Osteocyte (in vitro differentiated cells): ENCODE measurements around the gene MEIS3. TPM values are rescaled to one million over a fixed set of nuclear protein-coding genes. Genes with fewer than 3 reads are reported as not detected.
A peak's percentile ranks its signal among the peaks of the same experiment; 100 is the strongest.

Source experiments
- DNase-seq: peaks from one replicate; pipeline ENCODE4 v3.0.0; 2021; ENCODE audit warnings: mixed read lengths; ENCODE audit not compliant: unreplicated experiment; ENCODE audit errors: extremely low spot score
- H3K27ac Mint-ChIP-seq: one replicate; pipeline ENCODE4 v1.8.0; 2021; ENCODE audit warnings: mild to moderate bottlenecking, mixed read lengths; ENCODE audit not compliant: unreplicated experiment
- H3K27me3 Mint-ChIP-seq: one replicate; pipeline ENCODE4 v1.8.0; 2021; ENCODE audit warnings: mixed read lengths; ENCODE audit not compliant: unreplicated experiment
- H3K36me3 Mint-ChIP-seq: one replicate; pipeline ENCODE4 v1.8.0; 2021; ENCODE audit warnings: mixed read lengths; ENCODE audit not compliant: unreplicated experiment
- H3K4me1 Mint-ChIP-seq: one replicate; pipeline ENCODE4 v1.8.0; 2021; ENCODE audit warnings: mixed read lengths; ENCODE audit not compliant: unreplicated experiment
- H3K4me3 Mint-ChIP-seq: one replicate; pipeline ENCODE4 v1.8.0; 2021; ENCODE audit warnings: mild to moderate bottlenecking, moderate library complexity, mixed read lengths; ENCODE audit not compliant: unreplicated experiment
- H3K9me3 Mint-ChIP-seq: one replicate; pipeline ENCODE4 v1.8.0; 2021; ENCODE audit warnings: mixed read lengths; ENCODE audit not compliant: unreplicated experiment
- total RNA-seq: library from RNA; stranded (reverse); gene quantifications from 2 replicates; pipeline ENCODE4 v1.2.1, GENCODE V29; 2021
- TF ChIP-seq, protein P1 (sequence below): fragments of 200-600 bp; sonication (generic); IDR thresholded peaks from 2 replicates; pipeline ENCODE4 v1.5.0; 2021; ENCODE audit warnings: antibody characterized with exemption, mild to moderate bottlenecking, moderate library complexity

Gene MEIS3
- total RNA-seq, 1 donor from 2014 or later: 99.0 TPM

DNA sequence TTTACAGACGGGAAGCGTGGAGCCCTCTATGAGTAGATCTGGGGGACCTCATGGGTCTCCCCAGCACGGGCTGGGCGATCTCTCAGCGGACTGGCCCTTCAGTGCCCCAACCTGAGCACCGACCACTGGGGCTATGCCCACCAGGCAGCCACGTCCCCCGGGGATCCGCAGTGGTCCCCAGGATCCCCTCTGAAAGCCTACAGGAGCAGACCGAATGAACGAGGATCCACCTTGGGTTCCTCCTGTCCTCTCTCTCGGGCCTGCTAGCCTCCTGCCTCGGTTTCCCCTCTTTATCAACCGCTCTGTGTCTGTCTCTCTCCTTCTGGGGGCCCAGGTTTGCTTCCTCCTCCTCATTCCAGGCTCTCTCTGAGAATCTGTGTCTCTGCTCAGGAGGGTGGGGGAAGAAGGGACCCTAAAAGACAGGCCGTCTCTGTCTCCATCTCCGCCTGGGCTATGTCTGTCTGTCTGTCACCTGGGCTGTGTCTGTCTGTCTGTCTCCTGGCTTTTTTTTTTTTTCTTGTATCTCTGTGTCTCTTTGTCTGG lies 2.0 kb upstream of the MEIS3 start:
- H3K27me3 Mint-ChIP-seq: peaks cover 33% of the 10 kb centered on the region
- H3K27ac Mint-ChIP-seq: no peak overlapping the region
- TF ChIP-seq, protein P1, sequence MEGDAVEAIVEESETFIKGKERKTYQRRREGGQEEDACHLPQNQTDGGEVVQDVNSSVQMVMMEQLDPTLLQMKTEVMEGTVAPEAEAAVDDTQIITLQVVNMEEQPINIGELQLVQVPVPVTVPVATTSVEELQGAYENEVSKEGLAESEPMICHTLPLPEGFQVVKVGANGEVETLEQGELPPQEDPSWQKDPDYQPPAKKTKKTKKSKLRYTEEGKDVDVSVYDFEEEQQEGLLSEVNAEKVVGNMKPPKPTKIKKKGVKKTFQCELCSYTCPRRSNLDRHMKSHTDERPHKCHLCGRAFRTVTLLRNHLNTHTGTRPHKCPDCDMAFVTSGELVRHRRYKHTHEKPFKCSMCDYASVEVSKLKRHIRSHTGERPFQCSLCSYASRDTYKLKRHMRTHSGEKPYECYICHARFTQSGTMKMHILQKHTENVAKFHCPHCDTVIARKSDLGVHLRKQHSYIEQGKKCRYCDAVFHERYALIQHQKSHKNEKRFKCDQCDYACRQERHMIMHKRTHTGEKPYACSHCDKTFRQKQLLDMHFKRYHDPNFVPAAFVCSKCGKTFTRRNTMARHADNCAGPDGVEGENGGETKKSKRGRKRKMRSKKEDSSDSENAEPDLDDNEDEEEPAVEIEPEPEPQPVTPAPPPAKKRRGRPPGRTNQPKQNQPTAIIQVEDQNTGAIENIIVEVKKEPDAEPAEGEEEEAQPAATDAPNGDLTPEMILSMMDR: no peak
- no peak for DNase-seq
- no peaks in the 10 kb centered on the region for H3K9me3 Mint-ChIP-seq
- H3K4me3 Mint-ChIP-seq: no peak overlapping the region
- peaks cover 42% of the 10 kb centered on the region for H3K4me1 Mint-ChIP-seq
- H3K36me3 Mint-ChIP-seq: no peaks in the 10 kb centered on the region

DNA sequence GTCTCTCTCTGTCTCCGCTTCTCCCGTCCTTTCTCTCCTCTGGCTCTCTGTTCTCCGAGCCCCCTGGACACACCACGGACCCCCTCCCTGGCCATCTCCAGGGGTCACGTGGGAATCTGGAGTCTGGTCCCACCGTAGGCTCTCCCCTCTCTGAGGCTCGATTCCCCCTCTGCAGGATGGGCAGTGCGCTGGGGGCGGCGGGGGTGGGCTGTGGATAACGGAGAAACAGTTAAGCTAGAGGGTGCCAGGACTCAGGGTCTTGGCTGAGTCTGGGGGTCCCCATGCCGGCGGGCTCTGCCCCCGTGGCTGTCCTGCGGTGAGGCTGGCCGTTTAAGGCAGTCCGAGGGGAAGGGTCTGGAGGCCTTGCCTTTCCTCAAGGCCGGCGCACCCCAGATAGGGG lies 462 bp upstream of the MEIS3 start:
- Mint-ChIP-seq H3K27ac (no peak overlapping the region), H3K4me3 (no peak overlapping the region), H3K27me3 (peaks cover 33% of the 10 kb centered on the region), H3K9me3 (no peaks in the 10 kb centered on the region), H3K4me1 (peaks cover 43% of the 10 kb centered on the region), H3K36me3 (peaks cover 3% of the 10 kb centered on the region)
- DNase-seq: no peak
- TF ChIP-seq, protein P1: no peak

DNA sequence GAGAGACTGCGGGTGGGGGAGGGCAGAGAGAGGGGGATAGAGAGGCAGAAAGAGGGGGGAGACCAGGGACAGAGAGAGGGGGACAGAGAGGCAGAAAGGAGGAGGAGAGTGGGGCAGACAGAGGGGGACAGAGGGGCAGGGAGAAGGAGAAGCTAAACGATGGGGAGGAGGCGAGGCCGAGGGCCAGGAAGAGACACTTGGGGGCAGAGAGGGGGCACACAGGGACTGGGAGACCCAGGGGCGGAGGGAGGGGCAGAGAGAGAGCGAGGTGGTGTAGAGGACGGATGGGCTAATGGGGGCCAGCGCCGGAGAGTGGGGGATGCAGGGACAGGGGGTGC lies 666 bp downstream of the MEIS3 start:
- peak overlapping the region; percentile 12 for H3K27ac Mint-ChIP-seq
- TF ChIP-seq, protein P1: no peak
- H3K36me3 Mint-ChIP-seq: peaks cover 10% of the 10 kb centered on the region

DNA sequence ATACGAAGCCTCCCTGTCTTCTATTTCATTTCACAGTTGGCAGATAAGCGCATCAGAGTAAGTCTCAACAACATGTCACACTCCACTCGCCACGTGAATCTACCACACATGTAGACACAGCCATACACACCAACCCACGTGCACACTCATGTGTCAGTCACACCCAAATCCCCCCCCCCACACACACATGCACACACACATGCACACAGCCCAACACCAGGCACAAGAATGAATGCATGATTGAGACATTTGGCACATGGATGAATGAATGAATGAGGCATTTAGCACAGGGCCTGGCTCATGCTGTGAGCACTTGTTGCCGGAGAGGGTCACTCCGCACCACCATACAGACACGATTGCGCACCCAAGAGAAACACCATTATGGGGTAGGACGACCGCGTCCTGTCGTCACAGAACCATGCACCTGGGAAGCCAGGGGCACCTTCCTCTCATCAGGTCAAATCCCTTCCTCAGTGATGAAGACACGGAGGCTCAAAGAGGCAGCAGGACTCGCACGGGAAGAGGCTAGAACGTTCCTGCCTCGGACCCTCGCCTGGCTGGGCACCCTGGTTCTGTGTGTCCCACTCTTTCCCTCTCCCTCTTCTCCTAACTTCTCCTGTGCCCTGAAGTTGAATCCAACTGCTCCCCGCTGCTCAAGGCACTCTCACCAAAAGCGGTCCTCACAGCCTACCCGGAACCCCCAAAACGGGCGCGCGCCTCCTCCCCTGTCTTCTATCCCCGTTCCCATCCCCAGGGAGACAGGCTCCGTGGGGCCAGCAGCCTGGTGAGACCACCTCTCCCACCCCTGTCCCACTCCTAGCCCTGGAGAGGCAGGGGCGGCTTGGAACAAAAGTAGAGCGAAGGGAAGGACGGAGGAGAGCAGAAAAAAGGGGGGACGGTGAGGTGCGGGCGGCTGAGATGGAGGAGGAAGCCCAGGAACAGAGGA lies 1.3 kb downstream of the MEIS3 start:
- H3K27me3 Mint-ChIP-seq: peaks cover 26% of the 10 kb centered on the region
- H3K36me3 Mint-ChIP-seq: peaks cover 16% of the 10 kb centered on the region
- TF ChIP-seq, protein P1: no peak
- peak overlapping the region; percentile 12 for H3K27ac Mint-ChIP-seq
- H3K4me3 Mint-ChIP-seq: peak overlapping the region; percentile 77
- peaks cover 43% of the 10 kb centered on the region for H3K4me1 Mint-ChIP-seq
- DNase-seq: no peak
- no peaks in the 10 kb centered on the region for H3K9me3 Mint-ChIP-seq

More for the DNA sequence above, 666 bp downstream of the MEIS3 start:
- Mint-ChIP-seq H3K27me3 (peaks cover 32% of the 10 kb centered on the region), H3K4me3 (peak overlapping the region; percentile 77), H3K4me1 (peaks cover 43% of the 10 kb centered on the region), H3K9me3 (no peaks in the 10 kb centered on the region)
- DNase-seq: no peak

DNA sequence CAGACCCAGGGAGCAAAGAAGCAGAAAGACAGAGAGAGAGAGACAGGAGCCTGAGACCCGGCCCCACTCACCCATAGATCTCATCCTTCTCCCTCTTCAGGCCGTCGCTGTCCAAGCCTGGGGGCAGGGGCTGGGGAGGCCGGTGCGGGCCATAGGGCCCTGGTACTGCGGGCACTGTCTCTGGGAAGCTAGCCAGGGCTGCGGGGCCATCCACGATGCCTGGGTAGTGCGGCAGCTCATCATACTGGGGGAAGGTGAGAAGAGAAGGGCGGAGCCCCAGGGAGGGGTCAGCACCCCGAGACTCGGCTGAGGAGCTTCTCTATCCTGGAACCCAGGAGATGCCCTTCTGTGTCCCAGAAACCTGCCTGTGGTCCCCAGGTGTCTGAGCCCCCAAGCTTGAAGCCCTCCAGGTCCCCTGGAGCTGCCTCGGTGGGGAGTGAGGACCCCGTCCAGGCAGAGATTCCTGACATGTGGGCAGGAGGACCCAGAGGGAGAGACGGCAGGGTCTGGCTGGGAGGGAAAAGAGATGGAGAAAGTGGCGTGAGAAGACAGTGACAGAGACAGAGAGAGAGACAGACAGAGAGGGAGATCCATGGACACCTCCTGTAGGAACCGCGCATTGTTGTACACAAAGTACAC lies 2.1 kb downstream of the MEIS3 start:
- Mint-ChIP-seq H3K9me3 (no peaks in the 10 kb centered on the region), H3K4me1 (peaks cover 36% of the 10 kb centered on the region), H3K36me3 (peaks cover 16% of the 10 kb centered on the region), H3K27me3 (peaks cover 18% of the 10 kb centered on the region), H3K4me3 (peak overlapping the region; percentile 77), H3K27ac (no peak overlapping the region)
- no peak for DNase-seq
- TF ChIP-seq, protein P1: no peak
